ENCODE data around the gene SLC39A5. TPM values are rescaled to one million over a fixed set of nuclear protein-coding genes. Genes with fewer than 3 reads are reported as not detected.

Gene SLC39A5
- total and polyA plus RNA-seq, 2 of the 13 experiments (the other 11 are each of a cell fraction or from before 2014, with no cell fraction given) = 59.7 to 101 TPM

DNA sequence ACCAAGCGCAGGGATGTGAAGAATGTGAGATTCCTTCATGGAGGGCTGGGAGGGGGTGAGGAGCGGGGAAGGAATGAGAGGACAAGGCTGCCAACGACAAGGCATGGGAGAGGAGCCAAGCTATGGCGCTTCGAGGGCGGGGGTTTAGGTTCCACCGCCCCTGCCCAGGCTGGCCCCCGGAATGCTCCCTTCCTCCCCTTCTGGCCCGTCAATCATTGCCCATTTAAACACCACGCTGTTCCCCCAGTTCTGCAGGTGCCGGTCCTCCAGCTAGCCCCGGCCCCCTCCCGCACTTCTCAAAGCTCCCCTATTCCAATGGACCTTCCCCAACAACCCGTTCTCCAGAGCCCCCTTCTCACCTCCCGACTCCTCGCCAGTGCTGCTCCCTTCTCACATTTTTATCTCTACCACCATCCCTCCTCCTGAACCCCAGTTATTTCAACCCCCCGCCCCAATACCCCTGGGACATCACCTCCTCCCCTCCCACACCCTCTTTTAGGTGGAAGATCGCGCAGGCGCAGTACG is 8.6 kb upstream of the SLC39A5 start (continued):
- TF ChIP-seq CENPX (CRISPR knock-in tag; IDR thresholded peaks at IDR 0.05) (no peak), ZNF737 (CRISPR knock-in tag; IDR thresholded peaks at IDR 0.05; ENCODE audit: borderline replicate concordance) (no peak; the same call in 1 of the 2 replicates), MAZ (IDR thresholded peaks at IDR 0.05; ENCODE audit: borderline replicate concordance, low read depth, low read length) (peak; percentile 17; the same call in 1 of the 2 replicates), MAZ (CRISPR knock-in tag; IDR thresholded peaks at IDR 0.05; ENCODE audit: low read depth) (0 out of 2 replicates have a peak, but pooled peaks have one; percentile 42), ZNF772 (CRISPR knock-in tag; IDR thresholded peaks at IDR 0.05) (no peak), FOXJ3 (CRISPR knock-in tag; IDR thresholded peaks at IDR 0.05; ENCODE audit: borderline replicate concordance) (no peak), BHLHE40 (IDR thresholded peaks at IDR 0.05; ENCODE audit: low read length) (peak; percentile 62), KDM5A (IDR thresholded peaks at IDR 0.05; ENCODE audit: borderline replicate concordance, low read length) (peak; percentile 65; the same call in 1 of the 2 replicates), ZFP37 (CRISPR knock-in tag; IDR thresholded peaks at IDR 0.05; ENCODE audit: borderline replicate concordance) (no peak), TAF15 (IDR thresholded peaks at IDR 0.05; ENCODE audit: low read depth, low read length, poor library complexity, severe bottlenecking) (no peak), KDM1A (CRISPR knock-in tag; IDR thresholded peaks at IDR 0.05) (no peak), NFRKB (IDR thresholded peaks at IDR 0.05) (no peak), ZNF484 (CRISPR knock-in tag; IDR thresholded peaks at IDR 0.05; ENCODE audit: borderline replicate concordance, low read depth) (no peak), ZNF773 (CRISPR knock-in tag; IDR thresholded peaks at IDR 0.05; ENCODE audit: borderline replicate concordance) (no peak), LCORL (IDR thresholded peaks at IDR 0.05) (no peak), LCORL (CRISPR knock-in tag; IDR thresholded peaks at IDR 0.05) (no peak; the same call in 1 of the 2 replicates), MEIS1 (CRISPR knock-in tag; IDR thresholded peaks at IDR 0.05; ENCODE audit: borderline replicate concordance) (no peak), PCBP1 (IDR thresholded peaks at IDR 0.05; ENCODE audit: borderline replicate concordance, low read depth, low read length) (no peak)
- TF ChIP-seq, protein P1, sequence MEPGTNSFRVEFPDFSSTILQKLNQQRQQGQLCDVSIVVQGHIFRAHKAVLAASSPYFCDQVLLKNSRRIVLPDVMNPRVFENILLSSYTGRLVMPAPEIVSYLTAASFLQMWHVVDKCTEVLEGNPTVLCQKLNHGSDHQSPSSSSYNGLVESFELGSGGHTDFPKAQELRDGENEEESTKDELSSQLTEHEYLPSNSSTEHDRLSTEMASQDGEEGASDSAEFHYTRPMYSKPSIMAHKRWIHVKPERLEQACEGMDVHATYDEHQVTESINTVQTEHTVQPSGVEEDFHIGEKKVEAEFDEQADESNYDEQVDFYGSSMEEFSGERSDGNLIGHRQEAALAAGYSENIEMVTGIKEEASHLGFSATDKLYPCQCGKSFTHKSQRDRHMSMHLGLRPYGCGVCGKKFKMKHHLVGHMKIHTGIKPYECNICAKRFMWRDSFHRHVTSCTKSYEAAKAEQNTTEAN (CRISPR knock-in tag; conservative IDR thresholded peaks at IDR 0.05) = no peak
- TF ChIP-seq, protein P2, sequence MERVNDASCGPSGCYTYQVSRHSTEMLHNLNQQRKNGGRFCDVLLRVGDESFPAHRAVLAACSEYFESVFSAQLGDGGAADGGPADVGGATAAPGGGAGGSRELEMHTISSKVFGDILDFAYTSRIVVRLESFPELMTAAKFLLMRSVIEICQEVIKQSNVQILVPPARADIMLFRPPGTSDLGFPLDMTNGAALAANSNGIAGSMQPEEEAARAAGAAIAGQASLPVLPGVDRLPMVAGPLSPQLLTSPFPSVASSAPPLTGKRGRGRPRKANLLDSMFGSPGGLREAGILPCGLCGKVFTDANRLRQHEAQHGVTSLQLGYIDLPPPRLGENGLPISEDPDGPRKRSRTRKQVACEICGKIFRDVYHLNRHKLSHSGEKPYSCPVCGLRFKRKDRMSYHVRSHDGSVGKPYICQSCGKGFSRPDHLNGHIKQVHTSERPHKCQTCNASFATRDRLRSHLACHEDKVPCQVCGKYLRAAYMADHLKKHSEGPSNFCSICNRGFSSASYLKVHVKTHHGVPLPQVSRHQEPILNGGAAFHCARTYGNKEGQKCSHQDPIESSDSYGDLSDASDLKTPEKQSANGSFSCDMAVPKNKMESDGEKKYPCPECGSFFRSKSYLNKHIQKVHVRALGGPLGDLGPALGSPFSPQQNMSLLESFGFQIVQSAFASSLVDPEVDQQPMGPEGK (CRISPR knock-in tag; IDR thresholded peaks at IDR 0.05) = peak; percentile 72
- TF ChIP-seq, protein P3, sequence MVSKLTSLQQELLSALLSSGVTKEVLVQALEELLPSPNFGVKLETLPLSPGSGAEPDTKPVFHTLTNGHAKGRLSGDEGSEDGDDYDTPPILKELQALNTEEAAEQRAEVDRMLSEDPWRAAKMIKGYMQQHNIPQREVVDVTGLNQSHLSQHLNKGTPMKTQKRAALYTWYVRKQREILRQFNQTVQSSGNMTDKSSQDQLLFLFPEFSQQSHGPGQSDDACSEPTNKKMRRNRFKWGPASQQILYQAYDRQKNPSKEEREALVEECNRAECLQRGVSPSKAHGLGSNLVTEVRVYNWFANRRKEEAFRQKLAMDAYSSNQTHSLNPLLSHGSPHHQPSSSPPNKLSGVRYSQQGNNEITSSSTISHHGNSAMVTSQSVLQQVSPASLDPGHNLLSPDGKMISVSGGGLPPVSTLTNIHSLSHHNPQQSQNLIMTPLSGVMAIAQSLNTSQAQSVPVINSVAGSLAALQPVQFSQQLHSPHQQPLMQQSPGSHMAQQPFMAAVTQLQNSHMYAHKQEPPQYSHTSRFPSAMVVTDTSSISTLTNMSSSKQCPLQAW (CRISPR knock-in tag; IDR thresholded peaks at IDR 0.05) = 0 out of 2 replicates have a peak, but pooled peaks have one; percentile 3
- TF ChIP-seq, protein P4, sequence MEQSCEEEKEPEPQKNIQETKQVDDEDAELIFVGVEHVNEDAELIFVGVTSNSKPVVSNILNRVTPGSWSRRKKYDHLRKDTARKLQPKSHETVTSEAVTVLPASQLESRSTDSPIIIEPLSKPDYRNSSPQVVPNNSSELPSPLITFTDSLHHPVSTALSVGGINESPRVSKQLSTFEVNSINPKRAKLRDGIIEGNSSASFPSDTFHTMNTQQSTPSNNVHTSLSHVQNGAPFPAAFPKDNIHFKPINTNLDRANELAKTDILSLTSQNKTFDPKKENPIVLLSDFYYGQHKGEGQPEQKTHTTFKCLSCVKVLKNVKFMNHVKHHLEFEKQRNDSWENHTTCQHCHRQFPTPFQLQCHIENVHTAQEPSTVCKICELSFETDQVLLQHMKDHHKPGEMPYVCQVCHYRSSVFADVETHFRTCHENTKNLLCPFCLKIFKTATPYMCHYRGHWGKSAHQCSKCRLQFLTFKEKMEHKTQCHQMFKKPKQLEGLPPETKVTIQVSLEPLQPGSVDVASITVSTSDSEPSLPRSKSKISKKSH (CRISPR knock-in tag; IDR thresholded peaks at IDR 0.05; ENCODE audit: borderline replicate concordance) = no peak
- TF ChIP-seq, protein P5, sequence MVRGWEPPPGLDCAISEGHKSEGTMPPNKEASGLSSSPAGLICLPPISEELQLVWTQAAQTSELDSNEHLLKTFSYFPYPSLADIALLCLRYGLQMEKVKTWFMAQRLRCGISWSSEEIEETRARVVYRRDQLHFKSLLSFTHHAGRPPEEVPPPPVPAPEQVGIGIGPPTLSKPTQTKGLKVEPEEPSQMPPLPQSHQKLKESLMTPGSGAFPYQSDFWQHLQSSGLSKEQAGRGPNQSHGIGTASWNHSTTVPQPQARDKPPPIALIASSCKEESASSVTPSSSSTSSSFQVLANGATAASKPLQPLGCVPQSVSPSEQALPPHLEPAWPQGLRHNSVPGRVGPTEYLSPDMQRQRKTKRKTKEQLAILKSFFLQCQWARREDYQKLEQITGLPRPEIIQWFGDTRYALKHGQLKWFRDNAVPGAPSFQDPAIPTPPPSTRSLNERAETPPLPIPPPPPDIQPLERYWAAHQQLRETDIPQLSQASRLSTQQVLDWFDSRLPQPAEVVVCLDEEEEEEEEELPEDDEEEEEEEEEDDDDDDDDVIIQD (CRISPR knock-in tag; IDR thresholded peaks at IDR 0.05; ENCODE audit: low read depth) = no peak; the same call in 1 of the 2 replicates

All from HepG2 (cell line).